ENCODE results near the gene C5orf58. TPM values are rescaled to one million over a fixed set of nuclear protein-coding genes. Genes with fewer than 3 reads are reported as not detected.

C5orf58 gene, protein sequence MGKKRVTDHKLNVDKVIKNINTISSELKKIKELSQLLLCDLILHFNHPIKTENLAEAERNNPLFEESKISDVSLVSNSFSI
- polyA plus RNA-seq (ENCODE audit: insufficient read length in 3 of 3) = under 1 TPM in 2 of 3 donors, not detected in 1; 0.11 to 0.15 TPM

DNA sequence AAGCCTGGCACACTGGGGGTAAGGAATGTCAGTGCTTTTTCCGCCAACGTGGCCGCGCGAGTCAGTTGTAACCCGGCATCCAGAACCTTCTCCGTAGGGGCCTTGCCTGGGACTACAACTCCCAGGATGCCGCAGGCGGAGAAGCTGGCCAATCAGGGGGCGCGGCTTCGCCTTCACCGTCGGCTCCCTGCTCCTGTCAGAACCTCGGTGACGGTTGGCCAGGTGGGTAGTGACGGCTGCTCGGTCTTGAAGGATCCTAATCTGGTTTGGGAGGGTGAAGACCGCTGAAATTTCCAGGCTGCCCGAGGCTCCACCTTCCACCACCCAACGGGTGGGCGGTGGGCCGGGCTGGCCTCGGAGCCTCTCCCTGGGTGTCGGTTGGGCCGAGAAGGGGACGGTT lies at the start of gene C5orf58:
C5orf58 (plus strand) TSS at position 200 of the 400 bp plus-strand sequence. CDS start 1,992 bp downstream, outside the sequence.
- DNase-seq (ENCODE audit: low read depth in 3 of 3, low spot score in 2 of 3) = no peak

DNA sequence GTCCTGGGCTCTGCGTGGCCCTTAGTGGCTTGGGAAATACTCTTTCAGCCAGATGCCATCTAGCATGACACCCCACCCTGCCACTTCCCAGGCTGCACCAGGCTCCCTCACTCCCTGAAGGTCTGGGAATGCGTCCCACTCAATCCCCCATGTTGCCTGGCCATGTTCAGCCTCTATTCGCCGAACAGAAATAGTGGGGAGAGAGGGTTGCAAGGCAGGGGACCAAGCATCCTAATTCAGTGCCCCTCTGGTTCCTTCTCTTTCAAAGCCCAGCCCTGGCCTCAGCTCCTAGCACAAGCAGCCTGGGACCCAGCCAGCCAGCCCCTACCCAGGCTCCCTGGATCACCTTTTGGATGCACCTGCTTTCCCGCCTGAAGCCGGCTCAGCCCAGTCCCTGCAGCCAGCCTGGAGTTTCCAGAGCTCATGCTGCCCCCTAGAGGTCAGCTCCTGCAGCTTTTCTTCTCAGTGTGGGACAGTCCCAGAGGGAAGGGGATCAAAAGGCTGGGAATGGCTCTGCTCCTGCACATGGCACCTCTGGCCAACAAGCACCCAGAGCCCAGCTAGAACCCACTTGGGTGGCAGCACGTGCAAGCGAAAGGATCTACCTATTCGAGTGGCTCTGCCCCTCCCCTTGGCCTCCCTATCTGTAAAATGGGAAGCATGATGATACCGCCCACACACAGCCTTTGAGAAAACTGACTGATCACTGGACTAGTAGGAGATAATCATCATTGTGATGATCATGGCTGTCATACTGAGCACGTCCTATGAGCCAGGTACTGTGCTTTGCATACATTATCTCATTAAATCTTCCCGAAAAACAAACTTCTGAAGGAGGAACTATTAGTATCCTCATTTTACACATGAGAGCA lies 48.7 kb upstream of the C5orf58 start:
- DNase-seq (ENCODE audit: low read depth in 3 of 3, low spot score in 2 of 3) = peak; percentile 25 to 46 (median 41)

DNA sequence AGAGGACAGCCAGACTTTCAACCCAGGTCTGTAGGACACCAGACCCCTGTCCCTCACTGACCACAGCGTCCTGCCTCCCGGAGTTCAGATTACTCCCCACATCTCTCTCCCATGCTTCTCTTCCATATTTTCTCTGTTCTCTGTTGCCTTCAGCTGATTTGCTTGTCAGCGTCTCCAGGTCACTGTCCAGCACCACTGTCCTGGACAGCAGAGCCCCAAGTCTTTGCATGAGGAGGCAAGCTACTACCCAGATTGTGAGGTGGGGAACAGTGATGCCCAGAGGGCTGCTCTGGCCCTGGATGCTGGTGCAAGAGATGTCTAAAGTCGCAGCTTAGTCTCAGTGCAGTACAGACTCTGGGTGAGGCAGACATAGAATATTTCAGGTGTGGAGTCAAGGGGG lies 48.0 kb upstream of the C5orf58 start:
- DNase-seq (ENCODE audit: low read depth in 3 of 3, low spot score in 2 of 3) = no peak

DNA sequence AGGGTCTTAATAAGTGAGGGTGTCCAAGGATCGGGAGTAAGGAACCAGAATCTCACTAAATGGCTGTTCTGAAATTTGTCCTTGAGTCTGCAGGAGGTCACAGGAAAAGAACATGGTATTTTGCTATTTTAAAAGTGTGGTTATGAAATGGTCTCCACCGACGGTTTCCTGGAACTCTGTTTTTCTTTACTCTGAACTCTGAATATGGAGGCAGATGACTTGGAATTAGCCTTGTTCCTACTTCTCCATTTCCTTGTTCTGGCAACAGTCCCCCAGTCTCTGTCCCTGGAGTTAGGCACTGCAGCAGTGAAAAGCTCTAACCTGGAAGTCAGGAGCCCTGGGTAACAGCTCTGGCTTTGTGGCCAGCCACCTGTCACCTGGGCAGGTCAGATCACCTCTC lies 46.6 kb upstream of the C5orf58 start:
- DNase-seq (ENCODE audit: low read depth in 3 of 3, low spot score in 2 of 3) = no peak

DNA sequence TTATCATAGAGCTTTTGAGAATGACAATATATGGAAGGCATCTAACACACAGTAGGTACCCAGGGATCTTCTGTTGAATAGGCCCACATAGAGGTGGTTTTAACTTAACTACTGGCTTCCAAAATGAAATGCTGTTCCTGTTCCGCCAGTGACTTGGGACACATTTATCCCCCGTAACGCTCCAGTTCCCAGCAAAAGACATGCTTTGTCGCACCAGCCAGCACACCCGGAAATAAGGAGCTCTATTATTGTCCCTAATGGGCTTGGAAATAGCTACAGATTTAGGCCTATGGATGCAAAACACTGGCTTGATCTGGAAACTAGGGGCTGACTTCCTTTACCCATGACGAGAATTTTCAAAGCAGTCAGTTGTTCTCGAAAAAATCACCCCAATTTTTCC lies 45.9 kb upstream of the C5orf58 start:
- DNase-seq (ENCODE audit: low read depth in 3 of 3, low spot score in 2 of 3) = no peak

DNA sequence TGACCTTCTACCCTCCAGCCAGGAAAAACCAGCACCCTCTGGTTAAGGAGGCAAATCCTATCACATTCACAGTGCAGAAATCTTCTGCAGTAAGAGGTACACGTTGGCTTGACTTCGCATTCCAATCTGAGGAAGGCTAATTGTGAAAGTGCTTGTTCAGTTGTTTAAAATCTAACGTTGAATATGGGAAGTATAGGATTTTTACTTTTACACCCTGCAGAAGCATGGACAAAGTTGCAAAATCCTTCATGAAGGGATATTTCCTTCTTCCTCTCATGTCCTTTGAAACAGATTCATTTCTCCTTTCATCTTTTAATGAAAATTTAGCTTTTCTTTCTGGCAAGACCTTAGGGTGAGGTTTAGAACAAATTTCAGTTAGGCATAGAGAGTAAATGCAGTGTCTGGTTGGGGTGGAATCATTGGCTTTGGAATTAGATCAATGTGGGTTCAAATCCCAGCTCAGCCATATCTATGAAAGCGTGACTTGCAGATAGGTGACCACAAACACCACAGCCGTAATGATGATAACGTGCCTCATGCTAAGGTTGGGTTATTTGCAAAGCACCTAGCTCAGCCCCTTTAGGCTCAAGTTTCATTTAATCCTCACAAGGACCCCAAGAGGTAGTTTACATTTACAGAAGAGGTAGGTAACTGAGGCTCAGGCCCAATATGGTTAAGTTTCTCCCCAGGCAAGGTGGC lies 42.2 kb upstream of the C5orf58 start:
- no peak for DNase-seq (ENCODE audit: low read depth in 3 of 3, low spot score in 2 of 3)

DNA sequence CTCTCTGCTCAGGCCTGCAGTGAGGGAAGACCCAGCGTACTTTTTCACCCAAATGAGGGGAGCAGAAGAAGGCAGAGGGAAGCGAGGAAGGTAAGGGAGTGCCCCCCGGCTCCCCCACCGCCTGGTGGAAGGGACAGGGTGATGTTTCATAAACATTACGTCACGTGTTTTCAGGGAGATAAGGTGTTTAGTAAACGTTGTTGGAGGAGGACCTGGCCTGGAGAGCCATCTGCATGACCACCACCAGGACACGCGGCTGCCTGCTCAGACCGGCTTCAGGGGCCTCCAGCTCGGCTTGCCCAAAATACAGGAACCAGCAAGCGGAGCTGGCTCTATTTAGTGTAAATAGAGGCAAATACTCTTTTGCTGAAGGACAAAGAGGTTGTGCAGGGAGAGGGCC lies 40.0 kb upstream of the C5orf58 start:
- no peak for DNase-seq (ENCODE audit: low read depth in 3 of 3, low spot score in 2 of 3)

DNA sequence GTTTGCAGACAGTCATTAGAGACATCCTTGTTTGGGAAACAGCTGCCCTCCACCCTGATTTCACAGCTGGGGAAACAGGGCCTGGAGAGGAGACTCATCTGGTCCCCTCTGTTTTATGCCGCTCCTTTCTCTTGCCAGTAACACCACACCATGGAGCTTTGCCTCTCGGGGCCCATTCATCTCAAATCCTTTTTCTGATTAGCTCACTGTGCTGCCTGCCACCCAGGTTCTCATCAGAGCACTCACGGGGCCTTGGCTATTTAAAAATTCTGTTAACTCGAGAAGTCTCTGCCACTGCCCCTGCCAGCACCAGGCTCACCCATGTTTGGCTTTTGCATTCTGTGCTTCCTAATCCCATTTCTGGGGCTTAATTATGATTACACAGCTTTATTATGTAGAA lies 36.8 kb upstream of the C5orf58 start:
- DNase-seq (ENCODE audit: low read depth in 3 of 3, low spot score in 2 of 3) = no peak

DNA sequence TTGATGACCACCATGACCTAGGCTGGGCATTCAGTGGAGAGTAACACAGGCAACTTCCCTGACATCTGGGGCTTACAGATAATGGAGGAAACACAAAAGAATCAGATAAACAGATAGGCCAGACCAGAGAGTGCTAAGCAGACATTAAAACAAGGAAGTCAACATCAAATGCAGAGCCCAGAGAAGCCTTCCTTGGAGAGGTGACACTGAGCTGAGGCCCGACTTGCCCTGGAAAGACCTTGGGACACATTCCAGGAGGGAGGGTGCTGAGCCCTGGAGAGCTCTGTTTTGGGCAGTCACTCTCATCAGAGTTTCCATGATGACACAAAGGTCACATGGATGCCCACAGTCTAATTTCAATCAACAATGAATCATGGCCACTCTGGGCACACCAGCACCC lies 31.9 kb upstream of the C5orf58 start:
- no peak for DNase-seq (ENCODE audit: low read depth in 3 of 3, low spot score in 2 of 3)

DNA sequence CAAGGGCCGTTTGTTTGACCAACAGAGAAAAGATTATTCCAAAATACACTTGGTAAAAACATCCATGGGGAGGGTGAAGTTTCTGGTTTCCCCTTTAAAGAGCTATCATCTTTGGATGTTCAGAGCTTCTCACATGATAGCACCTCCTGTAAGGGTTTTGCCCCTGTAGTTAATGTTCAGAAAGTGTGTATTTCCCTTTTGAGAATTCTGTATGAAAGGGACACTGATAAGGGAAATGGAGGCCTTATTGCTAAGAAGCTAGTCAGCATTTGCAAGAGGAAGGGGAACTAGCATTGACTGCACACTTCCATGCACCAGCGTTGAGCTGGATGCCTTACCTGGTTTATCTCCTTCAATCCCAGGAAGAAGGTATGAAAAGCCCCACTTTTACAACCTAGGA lies 31.5 kb upstream of the C5orf58 start:
- DNase-seq (ENCODE audit: low read depth in 3 of 3, low spot score in 2 of 3) = no peak

DNA sequence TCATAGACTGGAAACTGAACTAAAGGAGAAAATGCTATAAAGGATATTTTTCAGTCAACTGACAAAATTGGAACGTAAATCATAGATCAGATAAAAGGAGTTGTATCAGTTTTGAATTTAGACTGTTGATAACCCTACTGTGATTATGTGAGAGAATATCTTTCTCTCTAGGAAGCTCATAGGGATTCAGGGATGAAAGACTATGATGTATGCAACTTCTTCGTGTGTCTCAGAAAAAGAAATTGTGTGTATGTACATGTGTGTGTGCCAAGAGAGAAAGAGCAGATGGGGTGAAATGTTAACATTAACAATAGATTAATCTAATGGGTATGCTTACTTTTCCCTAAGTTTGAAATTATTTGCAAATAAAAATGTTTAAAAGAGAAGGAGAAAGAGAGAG lies 30.7 kb upstream of the C5orf58 start:
- no peak for DNase-seq (ENCODE audit: low read depth in 3 of 3, low spot score in 2 of 3)

DNA sequence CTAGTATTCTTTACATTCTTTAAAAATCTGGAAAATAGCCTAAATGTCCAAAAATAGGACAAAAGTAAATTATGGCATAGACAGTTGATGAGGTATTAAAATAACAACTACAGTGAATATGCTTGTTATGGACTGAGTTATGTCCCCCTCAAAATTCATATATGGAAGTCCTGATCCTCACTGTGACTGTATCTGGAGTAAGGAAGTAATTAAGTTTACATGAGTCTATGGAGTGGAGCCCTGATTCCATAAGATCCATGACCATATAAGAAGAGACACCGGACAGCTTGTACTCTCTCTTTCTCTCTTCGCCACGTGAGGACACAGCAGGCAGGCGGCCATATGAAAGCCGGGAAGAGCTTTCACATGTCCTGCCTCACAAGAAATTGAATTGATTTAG lies 28.6 kb upstream of the C5orf58 start:
- DNase-seq (ENCODE audit: low read depth in 3 of 3, low spot score in 2 of 3) = no peak

DNA sequence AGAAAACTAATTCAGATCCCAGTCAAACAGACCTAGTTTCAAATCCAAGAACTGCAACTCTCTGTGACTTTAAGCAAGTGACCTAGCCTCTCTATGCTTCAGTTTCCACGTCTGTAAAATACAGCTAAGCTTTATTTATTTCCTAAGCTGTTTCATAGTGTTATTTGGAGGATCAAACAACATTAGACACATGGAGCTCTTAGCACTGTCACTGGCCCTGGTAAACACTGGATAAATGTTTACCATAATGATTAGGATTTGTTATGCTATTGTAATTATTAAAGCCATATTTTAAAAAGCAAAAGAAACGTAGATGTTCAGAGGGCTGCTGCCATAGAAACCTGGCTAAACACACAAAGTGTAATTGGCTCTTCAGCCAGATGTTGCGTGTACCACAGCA lies 26.6 kb upstream of the C5orf58 start:
- no peak for DNase-seq (ENCODE audit: low read depth in 3 of 3, low spot score in 2 of 3)

DNA sequence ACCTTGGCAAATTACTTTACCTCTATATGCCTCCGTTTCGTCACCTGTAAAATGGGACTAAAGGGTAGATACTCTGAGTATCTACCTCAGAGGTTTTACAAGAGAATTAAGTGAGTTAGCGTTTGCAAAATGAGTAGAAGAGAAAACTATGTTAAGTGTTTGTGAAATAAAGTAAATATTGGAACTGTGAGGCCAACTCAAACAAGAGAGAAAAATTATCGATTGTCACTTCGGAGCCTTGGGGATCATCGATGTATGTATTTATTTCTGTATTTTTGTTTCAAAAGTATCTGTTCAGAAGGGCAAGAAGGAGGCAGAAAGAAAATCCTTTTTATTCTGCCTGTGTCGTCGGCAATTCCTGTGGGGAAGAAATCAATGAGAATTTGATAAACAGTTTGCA lies 25.8 kb upstream of the C5orf58 start:
- DNase-seq (ENCODE audit: low read depth in 3 of 3, low spot score in 2 of 3) = no peak

DNA sequence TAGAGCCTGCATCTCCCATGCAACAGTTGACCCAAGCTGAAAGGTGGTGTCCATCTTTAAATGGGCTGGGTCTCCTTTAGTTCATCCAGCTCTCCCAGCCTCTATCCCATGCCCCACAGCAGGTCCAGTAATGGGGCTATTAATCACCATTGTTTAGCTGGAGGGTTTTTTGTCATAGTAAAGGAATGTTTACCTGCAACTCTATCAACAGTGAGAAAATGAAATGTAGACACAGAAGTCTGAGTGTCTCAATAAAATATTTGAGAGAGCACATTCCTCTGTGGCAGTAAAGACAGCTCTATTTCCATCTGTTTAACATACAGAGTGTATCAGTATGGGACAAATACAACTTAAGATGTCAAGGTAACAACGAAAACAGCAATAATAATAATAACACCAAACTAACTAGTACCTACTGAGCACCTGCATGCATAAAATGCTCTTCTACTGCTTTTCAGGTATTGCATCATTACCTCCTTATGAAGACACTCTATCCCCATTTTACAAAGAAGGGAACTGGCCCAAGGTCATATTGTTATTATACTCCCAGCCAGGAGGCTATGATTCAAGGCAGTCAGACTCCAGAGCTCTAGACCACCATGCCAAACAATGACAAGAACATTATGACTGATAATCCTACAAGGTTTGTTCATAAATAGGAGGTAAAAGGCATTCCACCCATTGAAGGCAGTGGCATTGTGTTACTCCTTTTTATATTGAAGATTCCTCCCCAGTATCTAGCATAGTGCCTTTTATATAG lies 21.0 kb upstream of the C5orf58 start:
- DNase-seq (ENCODE audit: low read depth in 3 of 3, low spot score in 2 of 3) = no peak

DNA sequence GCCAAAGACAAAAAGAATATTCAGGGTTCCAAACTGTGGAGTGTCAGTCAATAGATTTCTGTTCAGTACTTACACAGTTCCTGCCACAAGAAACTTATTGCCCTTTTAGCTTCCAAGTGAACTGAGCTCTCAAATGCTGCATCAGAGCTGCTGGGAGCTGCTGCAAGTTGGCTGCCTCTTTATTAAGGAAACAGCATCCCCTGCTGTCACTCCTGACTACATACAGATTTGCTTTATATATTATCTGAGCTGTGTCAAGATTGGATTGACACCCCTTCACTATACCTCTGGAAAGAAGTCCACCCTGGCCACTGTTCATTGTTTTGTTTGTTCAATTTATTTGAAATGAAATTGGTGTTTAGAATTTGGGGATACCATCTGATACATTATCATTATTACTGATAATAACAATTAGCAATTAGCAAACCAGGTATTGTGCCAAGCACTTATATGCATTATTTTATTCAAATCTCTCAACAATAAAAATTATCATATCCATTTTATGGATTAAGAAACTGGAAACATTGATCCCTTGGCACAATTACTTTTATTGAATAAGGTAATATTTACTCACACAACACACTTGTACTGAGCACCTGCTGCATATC lies 16.4 kb upstream of the C5orf58 start:
- DNase-seq (ENCODE audit: low read depth in 3 of 3, low spot score in 2 of 3) = peak in 1 of 3 donors; percentile 47

DNA sequence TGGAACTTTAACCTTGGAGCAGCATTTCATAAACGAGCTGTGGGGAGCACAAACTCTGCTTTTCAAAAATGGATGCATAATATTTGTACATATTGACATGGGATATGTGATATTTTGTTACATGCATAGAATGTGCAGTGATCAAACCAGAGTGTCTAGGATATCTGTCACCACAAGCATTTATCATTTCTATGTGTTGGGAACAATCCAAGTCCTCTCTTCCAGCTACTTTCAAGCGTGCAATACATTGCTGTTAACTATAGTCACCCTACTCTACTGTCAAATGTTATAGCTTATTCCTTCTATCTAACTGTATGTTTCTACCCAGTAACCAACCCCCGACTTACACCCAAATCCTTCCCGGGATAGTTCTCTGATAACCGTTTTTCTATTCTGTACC lies 15.0 kb upstream of the C5orf58 start:
- DNase-seq (ENCODE audit: low read depth in 3 of 3, low spot score in 2 of 3) = no peak

DNA sequence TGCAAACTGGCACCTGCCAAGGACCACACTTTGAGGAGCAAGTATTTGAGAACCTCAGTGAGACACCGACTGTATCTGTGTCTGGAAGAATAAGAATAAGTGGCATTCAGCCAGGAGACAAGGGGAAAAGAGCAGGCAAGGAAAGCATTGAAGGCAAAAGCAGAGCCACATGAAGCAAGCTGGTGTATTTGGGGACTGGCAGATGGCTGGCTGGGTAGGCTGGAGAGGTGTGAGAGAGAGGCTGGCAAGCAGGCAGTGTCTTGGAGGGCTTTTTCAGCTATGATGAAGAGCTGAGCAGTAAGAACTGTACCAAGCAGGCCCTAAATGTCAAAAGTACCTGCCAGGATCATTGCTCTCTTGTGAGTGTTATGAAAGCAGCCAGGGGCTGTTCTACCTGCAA lies 14.1 kb upstream of the C5orf58 start:
- DNase-seq (ENCODE audit: low read depth in 3 of 3, low spot score in 2 of 3) = no peak

DNA sequence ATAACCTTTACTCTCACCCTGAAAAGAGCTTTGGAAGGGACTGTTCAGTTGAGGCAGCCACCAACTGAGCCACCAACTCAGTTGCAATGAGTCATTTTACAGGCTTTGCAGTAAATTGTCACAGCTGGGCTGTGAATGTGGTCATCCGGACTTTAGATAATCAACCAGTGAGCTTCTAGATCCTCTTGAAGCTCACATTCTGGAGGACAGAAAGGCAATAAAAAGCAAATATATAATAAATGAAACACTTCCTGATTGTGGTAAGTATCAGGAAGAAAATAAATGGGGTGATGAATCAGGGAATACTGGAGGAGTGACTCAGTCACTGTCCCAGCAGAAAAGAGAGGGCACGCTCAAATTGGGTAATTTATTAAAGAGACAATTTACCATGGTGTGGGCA lies 13.2 kb upstream of the C5orf58 start:
- no peak for DNase-seq (ENCODE audit: low read depth in 3 of 3, low spot score in 2 of 3)

DNA sequence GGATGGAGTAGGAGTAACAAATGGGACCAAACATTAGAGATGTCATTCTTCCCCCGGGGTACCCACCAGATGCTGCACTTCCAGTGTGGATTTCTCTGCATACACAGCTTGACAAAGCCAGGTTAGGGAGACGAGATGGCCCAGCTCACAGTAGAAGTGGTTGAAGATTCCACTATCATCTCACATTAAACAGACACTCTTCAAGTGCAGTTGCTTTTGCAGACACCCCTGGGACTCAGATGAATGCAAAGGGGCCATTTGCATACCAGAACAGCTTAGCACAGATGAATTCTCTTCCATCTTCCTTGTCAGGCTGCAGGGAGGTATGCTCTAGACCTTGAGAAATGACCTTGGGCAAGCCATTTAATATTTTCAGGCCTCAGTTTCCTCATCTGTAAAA lies 12.6 kb upstream of the C5orf58 start:
- no peak for DNase-seq (ENCODE audit: low read depth in 3 of 3, low spot score in 2 of 3)

DNA sequence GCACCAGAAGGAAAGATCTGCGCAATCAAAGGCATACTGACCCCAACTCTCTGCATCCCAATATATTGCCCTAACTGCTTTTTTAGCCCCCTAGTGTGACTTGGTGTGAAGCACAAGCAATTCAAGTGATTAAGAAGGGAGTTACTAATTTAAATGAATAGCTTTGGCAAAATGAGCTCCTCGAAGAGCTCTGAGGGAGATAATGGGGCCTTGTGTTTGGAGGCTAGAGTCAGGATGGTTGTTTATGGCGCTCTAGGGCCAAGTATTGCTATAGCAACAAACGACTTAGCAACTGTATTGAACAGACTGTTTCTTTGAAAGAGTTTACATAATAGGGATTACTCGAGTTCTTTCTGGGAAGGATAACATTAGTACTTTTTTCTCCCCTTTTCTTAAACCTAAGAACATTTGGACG lies 11.5 kb upstream of the C5orf58 start:
- no peak for DNase-seq (ENCODE audit: low read depth in 3 of 3, low spot score in 2 of 3)

All from right renal cortex interstitium (tissue), 3 donors.